H4 (cell line): ENCODE measurements around the gene RBFOX2. TPM values are rescaled to one million over a fixed set of nuclear protein-coding genes. Genes with fewer than 3 reads are reported as not detected.
A peak's percentile ranks its signal among the peaks of the same experiment; 100 is the strongest.

Source experiments
- DNase-seq: peaks from one replicate; pipeline ENCODE4 v3.0.0-alpha.2; 2015; ENCODE audit warnings: low spot score
- total RNA-seq: library from RNA; depleted of rRNA; stranded (reverse); fragments of >200 nt; shearing (Covaris generic); gene quantifications from 2 replicates; pipeline ENCODE4 v1.2.3, GENCODE V29; 2014

The RBFOX2 gene
- total RNA-seq, 1 experiment from 2014 or later: 55.3 TPM

DNA sequence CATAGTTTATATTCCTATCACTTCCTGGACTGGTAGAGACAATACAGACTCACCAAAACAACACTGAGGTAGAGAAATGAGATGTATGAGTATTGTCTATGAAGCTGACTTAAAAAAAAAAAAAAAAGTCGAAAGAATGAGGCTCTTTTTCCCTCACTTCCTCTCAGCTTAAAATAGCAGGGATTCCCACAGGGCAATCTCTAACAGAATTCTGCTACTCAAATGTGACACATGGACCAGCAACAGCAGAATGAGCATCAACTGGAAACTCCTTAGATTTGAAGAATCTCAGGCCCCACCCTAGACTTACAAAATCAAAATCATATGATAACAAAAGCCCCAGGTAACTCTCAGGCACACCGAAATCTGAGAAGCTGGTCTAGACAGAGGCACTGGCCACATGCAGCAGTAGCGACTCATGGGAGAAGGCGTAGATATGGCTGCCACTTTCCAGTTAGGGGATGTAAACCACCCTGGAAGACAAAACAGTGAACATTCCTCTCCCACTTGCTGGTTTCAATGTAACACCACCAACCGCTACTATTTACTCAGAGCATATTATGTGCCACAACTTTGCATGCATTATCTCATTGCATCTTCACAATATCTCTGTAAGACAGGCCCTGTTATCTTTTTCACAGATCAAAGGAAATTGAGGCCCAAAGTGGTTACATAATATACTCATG lies 128.0 kb downstream of the RBFOX2 start:
- no peak for DNase-seq

DNA sequence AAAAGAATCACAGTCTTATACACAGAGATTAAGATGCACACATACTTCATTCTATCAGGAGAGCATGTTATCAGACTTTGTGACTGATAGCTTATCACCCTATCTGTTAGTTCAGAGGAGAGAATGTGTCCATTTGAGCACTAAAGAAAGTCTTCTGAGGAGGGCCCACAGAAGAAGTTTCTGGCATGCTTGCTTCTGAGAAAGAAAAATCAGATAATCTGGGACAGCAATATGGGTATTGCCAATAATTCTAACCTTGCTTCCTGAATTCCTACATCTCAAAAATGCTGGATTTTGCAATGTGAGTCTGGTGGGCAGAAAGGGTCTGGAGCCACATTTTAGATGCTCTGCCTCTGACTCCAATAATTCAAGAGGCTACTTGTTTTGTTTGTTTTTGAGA lies 128.9 kb downstream of the RBFOX2 start:
- DNase-seq: no peak

DNA sequence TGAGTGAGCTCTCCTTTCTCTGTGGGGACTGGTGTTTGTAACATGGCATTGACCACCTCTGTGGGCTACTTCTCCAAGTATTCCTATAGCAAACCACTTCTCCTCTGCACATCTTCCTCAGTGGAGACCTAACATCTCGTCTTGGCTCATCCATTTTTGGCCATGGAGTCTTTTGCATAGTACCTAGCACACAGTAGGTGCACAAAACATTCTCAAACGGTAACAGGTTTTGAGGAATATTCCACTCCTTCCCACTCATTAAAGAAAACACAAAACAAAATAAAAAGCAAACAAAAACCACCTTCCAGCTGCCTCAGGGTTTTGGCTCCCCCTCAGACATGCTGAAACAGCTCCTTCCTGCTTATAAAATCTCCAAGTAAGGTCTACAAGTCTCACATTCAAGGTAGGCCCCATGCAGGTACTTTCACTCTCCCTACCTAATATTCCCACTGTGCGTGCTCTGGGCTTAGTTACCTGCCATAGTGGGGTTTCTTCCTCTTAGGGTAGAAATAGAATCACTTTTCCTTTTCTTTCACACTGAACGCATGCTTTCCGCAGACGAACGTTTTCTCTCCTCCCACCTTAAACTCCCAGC lies 132.4 kb downstream of the RBFOX2 start:
- no peak for DNase-seq

DNA sequence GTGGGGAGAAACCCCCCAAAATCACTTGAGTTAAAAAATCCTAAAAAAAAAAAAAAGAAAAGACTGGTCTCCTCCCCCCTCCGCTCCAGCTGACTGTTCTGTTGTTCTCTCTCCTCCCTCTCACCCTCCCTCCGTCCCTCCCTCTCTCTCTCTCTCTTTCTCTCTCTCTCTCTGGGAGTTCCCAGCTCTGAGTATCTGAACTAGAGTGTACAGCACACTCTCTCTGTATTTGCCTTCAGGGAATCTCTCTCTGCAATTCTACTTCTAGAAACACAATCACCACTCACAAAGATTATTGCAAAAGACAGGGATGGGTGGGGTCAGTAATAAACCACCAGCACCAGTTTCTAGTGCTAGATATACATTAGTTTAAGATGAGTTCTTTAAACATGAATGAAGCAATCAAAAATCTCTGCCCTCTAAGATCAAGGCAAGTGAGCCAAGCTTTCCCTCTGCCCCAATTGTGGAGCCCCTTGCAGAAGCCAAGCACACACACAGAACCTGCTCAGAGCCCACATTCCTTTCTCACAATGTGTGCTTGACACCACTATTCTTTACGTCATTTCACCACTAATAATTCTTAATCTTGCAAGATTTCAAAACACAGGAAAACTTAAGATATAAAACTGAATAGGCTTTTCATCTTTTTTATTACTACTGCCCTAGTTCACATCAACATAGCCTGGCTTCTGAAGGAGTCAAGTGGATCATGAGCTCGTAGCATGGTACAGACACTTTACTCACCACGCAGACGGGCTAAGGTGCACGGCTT lies 133.5 kb downstream of the RBFOX2 start:
- peak; percentile 52 for DNase-seq

DNA sequence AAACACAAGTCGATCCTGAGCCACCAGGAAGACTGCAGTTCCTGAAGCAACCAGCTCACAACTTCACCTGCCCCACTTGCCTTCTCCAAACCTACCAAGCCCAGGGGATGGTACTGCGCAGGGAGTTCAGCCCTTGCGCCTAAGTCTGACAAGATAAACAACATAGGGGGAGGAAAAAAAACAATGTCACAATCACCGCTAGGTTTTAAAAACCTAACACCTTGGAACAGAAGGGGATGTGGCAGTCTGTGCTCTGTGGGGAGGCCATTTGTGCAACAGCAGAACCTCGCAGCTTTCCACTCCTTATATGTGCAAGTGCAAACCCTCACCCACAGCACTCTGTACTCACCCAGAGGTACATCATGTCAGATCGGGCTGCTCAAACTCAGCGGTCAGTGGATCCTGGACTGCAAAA lies 134.2 kb downstream of the RBFOX2 start:
- no peak for DNase-seq

DNA sequence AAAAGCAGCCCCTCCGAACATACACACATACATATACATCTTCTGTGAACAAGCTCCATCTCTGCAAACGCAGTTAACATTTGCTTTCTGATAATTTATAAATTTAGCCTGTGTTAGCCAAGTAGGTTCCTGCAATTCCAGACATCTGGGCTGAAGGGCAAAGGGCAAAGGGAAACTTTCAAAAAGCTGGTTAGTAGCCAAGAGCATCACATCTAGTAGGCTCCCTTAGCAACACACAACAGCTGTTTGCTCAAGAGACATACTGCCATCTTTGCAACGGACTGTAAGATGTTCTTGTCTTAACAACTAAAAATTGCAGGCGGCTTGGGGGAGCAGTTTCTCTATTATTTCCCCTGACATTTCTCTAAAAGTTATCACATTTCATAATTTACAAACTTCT lies 134.9 kb downstream of the RBFOX2 start:
- no peak for DNase-seq

DNA sequence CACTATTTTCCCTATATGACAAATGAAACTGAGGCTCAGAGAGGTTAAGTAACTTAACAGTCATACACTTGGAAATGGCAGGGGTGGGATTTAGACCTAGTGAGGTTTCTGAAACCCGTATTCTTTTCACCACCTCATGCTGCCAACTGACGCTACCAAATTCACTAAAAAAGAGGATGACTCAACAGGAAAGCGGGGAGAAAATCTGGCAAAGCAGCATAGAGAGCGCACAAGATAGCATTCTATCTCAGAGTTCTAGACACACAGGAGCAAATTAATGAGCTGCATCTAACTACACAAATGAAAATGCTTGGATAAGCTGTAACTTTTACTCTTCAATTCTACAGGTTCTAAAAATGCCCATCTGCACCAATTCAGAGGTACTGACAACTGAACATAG lies 136.4 kb downstream of the RBFOX2 start:
- DNase-seq: peak; percentile 37

DNA sequence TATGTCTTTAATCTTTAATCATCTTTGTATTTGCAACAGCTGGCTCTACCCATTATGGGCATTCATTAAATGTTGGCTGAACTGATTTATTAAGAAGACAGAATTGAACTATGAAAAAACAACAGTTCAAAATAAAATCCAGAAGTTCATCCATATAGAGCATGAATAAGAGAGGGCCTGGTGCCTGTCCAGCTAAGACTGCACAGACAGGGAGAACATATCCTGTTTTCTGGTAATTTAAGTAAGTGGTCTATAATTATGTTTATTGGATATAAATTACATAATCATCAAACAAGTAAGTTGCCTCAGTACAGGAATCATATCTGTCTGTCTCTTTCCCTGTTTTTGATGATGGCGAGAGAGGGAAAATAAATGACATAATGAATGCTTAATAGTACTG lies 137.2 kb downstream of the RBFOX2 start:
- DNase-seq: no peak

DNA sequence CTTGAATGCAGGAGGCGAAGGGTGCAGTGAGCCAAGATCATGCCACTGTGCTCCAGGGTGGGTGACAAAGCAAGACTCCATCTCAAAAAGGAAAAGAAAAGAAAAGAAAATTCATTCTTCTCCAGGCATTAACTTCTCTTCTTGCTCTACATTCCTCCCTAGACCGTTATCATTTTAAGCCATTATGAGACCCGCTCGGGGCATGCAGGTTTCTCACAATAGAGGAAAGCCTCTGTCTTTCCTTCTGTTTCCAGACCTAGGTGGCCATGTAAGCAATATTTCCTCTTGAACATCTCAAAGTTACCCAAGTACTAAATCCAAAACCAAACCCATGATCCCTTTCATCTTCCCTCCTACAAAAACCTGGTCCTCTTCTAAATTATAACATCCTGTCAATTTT lies 139.6 kb downstream of the RBFOX2 start:
- no peak for DNase-seq

DNA sequence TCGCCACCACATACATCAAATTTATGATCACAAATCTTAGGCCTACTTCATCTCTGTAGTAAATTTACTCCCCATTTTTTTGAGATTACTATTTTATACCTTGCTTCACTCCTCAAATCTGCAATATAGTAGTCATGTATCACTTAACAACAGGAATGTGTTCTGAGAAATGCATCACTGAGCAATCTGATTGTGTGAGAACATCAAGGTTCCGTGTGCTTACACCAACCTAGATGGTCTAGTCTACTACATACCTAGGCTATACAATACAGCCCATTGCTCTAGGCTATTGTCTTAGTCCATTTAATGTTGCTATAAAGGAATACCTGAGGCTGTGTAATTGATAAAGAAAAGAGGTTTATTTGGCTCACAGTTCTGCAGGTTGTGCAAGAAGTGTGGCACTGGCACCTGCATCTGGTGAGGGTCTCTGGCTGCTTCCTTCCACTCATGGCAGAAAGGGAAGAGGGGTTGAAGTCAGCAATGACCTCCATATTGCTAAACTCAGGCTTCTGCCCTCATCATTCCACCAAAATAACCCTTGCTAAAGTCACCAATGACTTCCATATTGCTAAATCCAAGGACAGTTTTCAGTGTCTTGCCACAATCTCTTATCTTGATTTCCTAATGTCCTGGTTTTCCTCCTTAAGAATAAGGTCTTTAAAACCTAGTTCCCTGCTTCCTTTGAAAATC lies 140.3 kb downstream of the RBFOX2 start:
- DNase-seq: no peak

DNA sequence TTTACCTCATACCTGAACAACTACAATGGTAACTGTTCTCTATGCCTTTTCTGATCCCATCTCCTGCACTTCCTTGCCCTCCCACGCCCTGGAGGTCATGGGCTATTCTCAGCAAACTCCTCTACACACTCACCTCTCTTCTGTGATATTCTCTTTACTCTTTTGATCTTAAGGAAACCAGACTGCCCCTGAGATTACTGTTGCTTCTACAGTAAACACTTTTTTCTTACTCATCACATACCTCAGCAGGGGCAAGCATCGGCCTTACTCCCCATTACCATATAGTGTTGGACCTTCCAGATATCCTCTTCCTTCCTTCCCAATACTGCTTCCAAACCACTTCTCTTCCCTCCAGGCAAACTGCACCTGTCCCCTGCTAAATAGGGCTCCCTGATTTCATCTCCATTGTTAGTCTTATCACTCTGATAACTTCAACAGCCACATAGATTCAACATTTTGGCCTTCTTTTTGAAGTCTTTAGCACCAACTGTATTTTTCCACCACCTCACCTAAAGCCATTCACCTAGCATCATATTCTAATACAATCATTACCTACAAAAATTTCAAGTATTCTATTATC lies 141.2 kb downstream of the RBFOX2 start:
- DNase-seq: no peak

DNA sequence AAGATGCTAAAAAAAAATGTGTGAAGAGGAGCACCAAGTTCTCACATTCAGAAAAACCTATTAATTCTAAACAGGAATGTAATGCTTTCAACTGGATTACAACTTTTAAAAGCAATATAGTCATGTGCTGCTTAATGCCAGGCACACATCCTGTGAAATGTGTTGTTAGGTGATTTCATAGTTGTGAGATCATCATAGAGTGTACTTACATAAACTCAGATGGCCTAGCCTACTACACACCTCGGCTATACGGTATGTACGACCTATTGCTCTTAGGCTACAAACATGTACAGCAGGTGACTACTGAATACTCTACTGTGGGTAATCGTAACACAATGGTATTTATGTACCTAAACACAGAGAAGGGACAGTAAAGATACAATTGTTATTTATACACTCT lies 142.3 kb downstream of the RBFOX2 start:
- DNase-seq: no peak

DNA sequence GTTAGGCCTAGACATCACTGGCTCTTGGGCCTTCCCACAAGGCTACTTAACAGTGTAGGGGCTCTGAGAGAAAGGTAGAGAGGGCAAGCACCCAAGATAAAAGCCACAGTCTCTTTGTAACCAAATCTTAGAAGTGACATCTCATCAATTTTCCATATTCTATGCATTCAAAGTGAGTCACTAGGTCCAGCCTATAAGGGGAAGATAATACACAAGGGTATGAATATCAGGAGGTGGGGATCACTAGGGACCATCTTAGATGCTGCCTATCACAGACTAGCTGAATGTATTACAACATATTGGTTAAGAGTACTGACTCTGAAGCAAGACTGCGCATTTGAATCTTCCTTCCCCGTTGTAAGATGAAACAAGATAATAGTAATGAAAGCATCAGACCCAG lies 144.1 kb downstream of the RBFOX2 start:
- DNase-seq: no peak

DNA sequence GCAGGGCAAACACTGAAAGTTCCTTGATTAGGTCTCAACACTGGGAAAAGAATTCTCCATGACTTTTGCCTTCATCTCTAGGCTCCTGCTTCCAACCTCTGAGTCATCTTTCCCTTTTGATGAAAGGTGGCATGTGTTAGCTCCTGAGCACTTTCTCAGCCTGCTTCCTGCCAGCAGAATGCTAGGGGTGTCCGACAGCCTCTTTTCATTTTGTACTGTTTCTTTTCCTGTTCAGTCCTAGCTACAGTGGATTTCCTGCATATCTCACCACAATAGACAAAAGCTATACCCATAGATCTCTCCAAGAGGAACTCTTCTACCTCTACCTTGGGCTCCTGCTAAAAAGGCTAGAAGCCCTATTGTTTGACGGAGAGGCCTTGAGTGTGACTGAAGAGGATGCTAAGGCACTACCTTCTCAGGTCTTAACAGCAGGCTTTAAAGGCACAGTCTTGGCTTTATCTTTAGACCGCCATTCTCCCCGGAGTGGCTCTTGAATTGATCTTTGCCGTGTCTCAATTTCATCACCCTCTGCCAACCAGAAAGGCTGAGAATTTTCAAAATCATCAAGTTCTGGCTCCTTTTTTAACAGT lies 145.5 kb downstream of the RBFOX2 start:
- DNase-seq: peak; percentile 46

DNA sequence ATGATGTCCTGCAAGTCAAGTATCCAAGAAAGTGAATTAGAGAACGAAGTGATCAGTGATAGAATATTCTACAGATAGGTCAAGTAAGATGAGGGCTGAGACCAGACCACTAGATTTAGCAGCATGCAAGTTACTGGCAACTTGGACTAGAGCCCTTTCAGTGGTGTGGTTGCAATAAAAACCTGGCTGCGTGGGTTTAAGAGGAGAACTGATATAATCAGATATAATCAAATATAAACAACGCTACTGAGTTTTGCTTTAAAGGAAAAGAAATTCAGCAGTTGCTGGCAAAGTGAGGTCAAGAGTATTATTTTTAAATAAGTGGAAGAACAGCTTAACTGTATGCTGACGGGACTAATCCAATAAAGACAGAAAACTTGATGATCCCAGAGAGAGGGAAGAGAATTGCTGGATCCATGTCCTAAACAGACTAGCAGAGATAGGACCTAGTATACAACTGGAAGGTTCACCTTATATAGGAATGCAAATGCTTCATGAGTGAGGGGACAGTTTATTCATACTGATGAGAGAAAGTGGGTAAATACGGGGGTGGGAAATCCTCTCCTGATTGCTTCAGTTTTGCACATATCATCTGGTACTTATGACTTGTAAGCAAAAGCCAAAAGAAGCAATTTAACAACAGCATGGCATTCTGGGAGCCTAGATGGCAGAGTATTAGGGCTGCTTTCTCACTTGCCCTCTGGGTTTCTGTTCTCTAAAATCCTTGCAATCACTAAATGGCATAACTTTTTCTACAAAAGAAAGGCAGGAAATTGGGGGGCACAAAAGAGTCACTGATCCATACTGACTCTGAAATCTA lies 146.2 kb downstream of the RBFOX2 start:
- peak; percentile 15 for DNase-seq

DNA sequence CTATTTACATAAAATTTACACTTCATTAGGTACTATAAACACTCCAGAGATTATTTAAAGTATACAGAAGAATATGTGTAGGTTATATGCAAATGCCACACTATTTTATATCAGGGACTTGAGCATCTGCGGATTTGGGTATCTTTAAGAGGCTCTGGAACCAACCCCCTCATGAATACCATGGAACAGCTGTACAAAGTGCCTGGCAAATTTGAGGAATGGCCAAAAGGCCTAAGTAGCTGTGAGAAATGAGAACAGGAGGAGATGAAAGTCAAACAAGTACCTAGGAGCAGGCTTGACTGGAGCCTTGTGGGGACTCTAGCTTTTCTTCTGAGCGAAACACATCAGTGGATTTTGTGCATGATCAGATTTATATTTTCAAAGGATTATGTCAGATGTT lies 149.3 kb downstream of the RBFOX2 start:
- DNase-seq: no peak

DNA sequence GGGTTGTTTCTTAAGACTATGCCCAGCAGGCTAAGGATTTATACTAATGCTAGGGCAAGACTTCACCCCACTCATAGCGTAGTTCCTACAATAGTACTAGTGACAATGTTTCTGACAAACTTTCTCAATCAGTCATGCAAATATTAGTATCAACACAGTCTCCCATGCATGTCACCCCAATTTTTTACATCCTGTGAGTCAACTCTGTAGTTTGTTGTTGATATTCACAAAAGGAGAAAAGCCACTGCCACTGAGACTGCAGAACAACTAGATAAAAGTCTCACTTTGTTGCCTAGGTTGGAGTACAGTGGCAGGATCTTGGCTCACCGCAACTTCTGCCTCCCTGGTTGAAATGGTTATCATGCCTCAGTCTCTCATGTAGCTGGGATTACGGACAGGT lies 155.2 kb downstream of the RBFOX2 start:
- no peak for DNase-seq

DNA sequence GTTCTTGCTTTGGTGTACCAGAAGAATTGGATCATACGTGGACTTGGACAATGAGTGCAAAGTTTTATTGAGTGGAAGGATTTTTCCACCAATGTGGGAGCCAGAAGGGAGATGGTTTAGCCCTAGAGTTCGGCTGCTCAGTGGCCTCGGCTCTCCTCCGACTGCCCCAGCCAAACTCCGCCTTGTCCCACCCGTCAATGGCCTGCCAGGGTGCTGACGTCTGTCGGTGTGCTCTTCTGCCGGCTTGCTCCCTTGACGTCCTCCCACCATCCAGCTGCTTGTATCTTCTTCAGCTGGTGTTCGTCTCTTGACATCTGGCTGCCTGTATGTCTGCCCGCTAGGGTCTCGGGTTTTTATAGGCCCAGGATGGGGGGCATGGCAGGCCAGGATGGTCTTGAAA lies 156.2 kb downstream of the RBFOX2 start:
- DNase-seq: no peak

DNA sequence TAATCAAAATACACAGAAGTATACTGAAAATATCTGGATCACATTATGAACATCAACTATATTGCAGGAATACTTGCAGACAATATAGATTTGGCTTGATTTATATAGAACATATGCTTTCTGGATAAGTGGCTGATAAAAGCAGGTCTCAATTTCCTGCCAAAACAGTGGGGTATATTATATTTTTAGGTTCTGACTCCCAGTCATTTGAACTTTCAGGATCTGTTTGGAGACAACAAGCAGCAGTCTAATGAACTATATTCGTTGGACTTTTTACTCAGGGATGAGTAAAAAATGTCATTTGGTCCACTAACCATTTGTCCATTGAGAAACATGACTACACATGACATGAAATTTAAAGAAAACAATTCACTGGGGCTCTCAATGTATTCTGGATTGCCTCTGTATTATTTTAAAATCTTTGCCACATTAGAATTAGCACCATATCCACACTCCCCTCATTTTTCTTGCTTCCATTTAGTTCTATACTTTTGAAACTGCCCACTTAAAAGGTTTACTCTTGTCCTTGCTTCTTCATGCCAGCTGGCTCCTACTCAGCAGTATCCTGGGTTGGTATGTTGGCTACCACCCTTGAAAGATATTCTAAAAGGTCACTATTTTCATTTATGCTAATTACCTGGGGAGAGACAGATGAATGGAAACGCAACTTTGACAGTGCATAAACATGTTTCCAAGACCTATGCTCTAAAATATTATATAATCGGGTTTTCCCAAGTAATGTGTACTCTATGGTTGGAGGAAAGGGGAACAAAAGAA lies 157.9 kb downstream of the RBFOX2 start:
- no peak for DNase-seq

DNA sequence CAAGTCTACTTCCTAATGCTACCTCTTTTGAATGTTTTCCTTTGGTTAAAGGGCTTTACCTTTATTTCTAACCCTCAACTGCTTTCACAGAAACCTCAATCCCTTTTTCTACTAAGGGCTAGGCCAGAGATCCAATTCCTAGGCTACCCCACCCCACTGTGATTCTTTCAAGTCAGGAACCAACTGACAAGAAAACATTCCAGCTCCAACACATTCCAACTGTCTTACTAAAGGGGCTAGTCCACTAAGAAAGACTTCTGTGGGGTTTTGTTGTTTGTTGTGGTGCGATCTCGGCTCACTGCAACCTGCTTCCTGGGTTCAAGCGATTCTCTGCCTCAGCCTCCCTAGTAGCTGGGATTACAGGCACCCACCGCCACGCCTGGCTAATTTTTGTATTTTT lies 159.7 kb downstream of the RBFOX2 start:
- DNase-seq: no peak
